ENCODE data around the gene OSER1. TPM values are rescaled to one million over a fixed set of nuclear protein-coding genes. Genes with fewer than 3 reads are reported as not detected.

OSER1 gene
- total RNA-seq, 4 donors from 2014 or later = 39.0 to 61.4 (median 54.2) TPM

DNA sequence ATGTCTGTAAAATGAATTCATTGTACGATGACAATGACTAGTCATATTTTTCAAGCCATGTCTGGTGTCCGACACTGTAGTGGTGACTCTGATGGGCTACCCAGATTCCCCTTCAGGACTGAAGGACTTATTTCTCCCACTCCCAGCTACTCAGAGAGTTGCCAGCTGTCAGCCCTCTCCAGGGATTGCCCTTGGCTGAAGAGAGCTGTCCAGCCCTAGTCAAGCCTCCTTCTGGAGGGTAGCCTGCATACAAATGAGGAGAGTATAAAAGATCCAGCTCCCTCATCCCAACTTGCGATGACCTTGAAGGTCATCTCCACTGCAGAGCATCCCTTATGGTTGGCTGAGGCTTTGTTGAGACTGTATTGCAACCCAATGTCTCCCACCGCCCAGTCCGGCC is 53.5 kb downstream of the OSER1 start:
- TF ChIP-seq, protein P1, sequence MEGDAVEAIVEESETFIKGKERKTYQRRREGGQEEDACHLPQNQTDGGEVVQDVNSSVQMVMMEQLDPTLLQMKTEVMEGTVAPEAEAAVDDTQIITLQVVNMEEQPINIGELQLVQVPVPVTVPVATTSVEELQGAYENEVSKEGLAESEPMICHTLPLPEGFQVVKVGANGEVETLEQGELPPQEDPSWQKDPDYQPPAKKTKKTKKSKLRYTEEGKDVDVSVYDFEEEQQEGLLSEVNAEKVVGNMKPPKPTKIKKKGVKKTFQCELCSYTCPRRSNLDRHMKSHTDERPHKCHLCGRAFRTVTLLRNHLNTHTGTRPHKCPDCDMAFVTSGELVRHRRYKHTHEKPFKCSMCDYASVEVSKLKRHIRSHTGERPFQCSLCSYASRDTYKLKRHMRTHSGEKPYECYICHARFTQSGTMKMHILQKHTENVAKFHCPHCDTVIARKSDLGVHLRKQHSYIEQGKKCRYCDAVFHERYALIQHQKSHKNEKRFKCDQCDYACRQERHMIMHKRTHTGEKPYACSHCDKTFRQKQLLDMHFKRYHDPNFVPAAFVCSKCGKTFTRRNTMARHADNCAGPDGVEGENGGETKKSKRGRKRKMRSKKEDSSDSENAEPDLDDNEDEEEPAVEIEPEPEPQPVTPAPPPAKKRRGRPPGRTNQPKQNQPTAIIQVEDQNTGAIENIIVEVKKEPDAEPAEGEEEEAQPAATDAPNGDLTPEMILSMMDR (IDR thresholded peaks at IDR 0.05; ENCODE audit: low read depth) = no peak

DNA sequence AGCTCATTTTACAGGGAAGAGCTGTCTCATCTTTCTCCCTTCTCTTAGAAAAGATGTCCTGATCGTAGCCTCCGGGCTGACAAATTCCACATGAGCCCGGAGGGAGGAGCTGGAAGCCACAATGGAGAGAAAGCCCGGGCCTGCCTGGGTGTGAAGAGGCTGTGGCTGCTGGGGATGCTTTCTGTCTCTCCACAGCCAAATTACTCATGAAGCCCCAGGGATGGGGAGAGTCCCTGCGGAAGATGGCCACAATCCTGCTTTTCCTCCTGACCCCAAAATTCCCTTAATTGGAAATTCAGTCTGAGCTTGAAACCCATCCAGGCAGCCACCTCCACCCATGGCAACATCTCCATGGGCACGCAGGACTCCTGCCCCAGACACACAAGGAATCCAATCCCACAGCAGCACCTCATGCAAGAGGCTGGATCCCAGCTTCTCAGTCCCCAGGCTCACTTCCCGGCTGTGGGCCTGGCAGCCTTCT is 56.0 kb downstream of the OSER1 start:
- TF ChIP-seq, protein P1 (IDR thresholded peaks at IDR 0.05; ENCODE audit: low read depth) = no peak

DNA sequence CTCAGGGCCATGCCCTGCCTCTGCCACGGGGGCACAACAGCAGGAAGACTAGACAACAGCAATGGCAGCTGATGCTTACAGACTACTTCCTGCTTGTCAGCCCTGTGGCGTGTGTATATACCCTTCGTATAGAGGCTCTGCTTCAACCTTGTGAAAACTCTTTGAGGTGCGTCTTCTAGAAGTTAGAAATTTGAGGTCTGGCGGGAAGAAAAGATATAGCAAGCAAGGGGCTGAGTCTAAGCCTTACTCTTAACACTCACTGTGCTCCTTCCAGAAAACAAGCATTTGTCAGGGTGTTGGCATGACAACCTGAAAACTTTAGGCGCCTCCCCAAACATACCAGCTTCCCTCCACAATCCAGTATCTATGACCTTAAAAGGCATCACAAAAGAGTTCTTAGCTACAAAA is 56.9 kb downstream of the OSER1 start:
- TF ChIP-seq, protein P1 (IDR thresholded peaks at IDR 0.05; ENCODE audit: low read depth) = no peak

DNA sequence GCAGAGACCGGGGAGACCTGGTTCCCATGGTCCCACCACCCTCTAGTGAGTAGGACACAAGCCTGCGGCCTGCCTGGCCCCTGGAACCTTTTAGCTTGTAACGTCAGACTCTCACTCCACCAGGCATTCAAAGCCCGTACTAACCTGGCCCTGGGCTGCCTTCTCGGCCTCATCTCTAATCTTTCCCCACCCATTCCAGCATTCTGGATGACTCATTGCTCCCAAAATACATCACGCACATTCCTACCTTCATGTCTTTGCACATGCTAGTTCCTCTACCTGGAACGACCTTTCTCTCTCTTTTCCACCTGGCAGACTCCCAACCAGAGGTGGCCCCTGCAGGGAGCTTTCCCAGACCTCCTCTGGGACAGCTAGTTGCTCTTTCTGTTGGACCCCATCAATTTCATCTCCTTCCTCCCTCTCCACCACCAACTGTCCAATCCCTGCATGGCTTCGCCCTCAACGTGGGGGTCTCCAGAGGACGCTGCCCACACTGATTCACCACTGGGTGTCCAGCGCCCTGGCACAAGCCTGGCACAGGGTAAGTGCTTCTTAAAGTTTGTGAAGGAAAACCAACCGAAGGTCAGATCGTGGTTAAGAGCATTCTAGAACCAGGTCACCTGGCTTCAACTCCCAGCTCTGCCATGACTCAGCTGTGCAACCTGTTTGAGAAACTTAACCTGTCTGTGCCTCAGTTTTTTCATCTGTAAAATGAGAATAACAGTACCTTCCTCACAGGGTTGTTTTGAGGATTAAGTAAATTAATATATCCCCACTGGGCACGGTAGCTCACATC is 58.8 kb downstream of the OSER1 start:
- TF ChIP-seq, protein P1 (IDR thresholded peaks at IDR 0.05; ENCODE audit: low read depth) = no peak

DNA sequence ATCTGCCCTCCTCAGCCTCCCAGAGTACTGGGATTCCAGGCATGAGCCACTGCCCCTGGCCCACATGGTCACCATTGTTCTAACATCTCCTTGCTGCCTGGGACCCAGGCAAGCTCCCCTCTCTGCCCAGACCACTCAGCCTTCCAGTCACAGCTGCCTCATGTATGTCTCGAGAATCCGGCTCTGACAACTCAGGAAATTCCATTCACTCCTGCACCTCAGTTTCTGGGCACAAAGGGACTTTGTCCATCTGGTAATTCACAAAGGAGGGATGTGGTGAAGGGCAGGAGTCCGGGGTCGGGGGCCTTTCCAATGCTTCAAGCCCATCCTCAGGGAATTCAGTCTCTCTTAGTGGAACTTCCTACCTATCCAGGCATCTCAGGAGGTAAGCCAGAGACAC is 64.3 kb downstream of the OSER1 start:
- TF ChIP-seq, protein P1 (IDR thresholded peaks at IDR 0.05; ENCODE audit: low read depth) = no peak

Other genes with a start within 250 kb of the OSER1 start
- 1 to 10 TPM in 3 of 4 donors, under 1 TPM in 1; 0.17 to 8.7 (median 4.0) TPM for gene JPH2, start 23.6 kb downstream of the OSER1 start, total RNA-seq
- gene GDAP1L1, start 36.5 kb upstream of the OSER1 start, total RNA-seq = not detected
- 10 to 100 TPM; 10.9 to 37.3 (median 24.0) TPM for gene FITM2, start 100.4 kb upstream of the OSER1 start, total RNA-seq
- not detected for gene R3HDML, start 126.3 kb upstream of the OSER1 start, total RNA-seq
- gene HNF4A, start 144.9 kb upstream of the OSER1 start, total RNA-seq = not detected